Stimulated activated CD8-positive, alpha-beta memory T cell treated with anti-CD3 and anti-CD28 coated beads, Interleukin-7, amount 100 ng/mL, for 48 hours (primary cell): Measurements from ENCODE around the gene RPS6KC1.
"Not testable (repeated sequence)": the region's sequence is repeated elsewhere in the genome, so short reads cannot be mapped to it uniquely, and the experiment has no call there.

Experiments used
- DNase-seq, 2 donors: peaks; one replicate each; pipeline ENCODE4 v3.0.0-alpha.2; 2020; ENCODE audit warnings: low read depth in 1 of 2; ENCODE audit errors: extremely low read depth in 1 of 2

RPS6KC1 gene

GRCh38 chr1:213103377-213104306 lies 52.6 kb downstream of the RPS6KC1 start:
- DNase-seq: no peak

- DNase-seq: no peak
Measured at GRCh38 chr1:213104604-213105003, 53.6 kb downstream of the RPS6KC1 start.

- DNase-seq: no peak
Measured at GRCh38 chr1:213106298-213106697, 55.3 kb downstream of the RPS6KC1 start.

GRCh38 chr1:213107613-213108012 lies 56.6 kb downstream of the RPS6KC1 start:
- DNase-seq: no peak

- no peak for DNase-seq
Measured at GRCh38 chr1:213110349-213111300, 59.6 kb downstream of the RPS6KC1 start.

- no peak for DNase-seq
Measured at GRCh38 chr1:213111502-213111901, 60.5 kb downstream of the RPS6KC1 start.

- not testable (repeated sequence) for DNase-seq
Measured at GRCh38 chr1:213112723-213113122, 61.7 kb downstream of the RPS6KC1 start.

GRCh38 chr1:213117699-213118180 lies 66.7 kb downstream of the RPS6KC1 start:
- DNase-seq: not testable (repeated sequence)

GRCh38 chr1:213119794-213120193 lies 68.8 kb downstream of the RPS6KC1 start:
- no peak for DNase-seq

- DNase-seq: no peak
Measured at GRCh38 chr1:213120386-213120785, 69.3 kb downstream of the RPS6KC1 start.

- DNase-seq: no peak
Measured at GRCh38 chr1:213120961-213121360, 69.9 kb downstream of the RPS6KC1 start.

GRCh38 chr1:213122514-213122929 lies 71.5 kb downstream of the RPS6KC1 start:
- DNase-seq: no peak

- no peak for DNase-seq
Measured at GRCh38 chr1:213123087-213123486, 72.0 kb downstream of the RPS6KC1 start.

- DNase-seq: no peak
Measured at GRCh38 chr1:213123536-213123935, 72.5 kb downstream of the RPS6KC1 start.

GRCh38 chr1:213124590-213124989 lies 73.5 kb downstream of the RPS6KC1 start:
- no peak for DNase-seq

GRCh38 chr1:213125643-213126042 lies 74.6 kb downstream of the RPS6KC1 start:
- DNase-seq: no peak

GRCh38 chr1:213127074-213127473 lies 76.0 kb downstream of the RPS6KC1 start:
- no peak for DNase-seq

- DNase-seq: no peak
Measured at GRCh38 chr1:213131851-213132655, 81.0 kb downstream of the RPS6KC1 start.

GRCh38 chr1:213135572-213135971 lies 84.5 kb downstream of the RPS6KC1 start:
- no peak for DNase-seq

GRCh38 chr1:213136190-213136917 lies 85.3 kb downstream of the RPS6KC1 start:
- no peak for DNase-seq
